ENCODE data around the gene ACTN4. TPM values are rescaled to one million over a fixed set of nuclear protein-coding genes. Genes with fewer than 3 reads are reported as not detected.

Gene ACTN4
- total RNA-seq, 1 donor from 2014 or later = 127 TPM

- peaks cover 25% of the 10 kb centered on the region for H3K79me2 ChIP-seq (ENCODE audit: low read depth)
- peaks cover 6% of the 10 kb centered on the region for H4K20me1 ChIP-seq (ENCODE audit: low read depth)
- H3K4me1 Mint-ChIP-seq = peaks cover 19% of the 10 kb centered on the region
- H3K4me2 ChIP-seq = peak within 1 kb of the TSS; percentile 85
- no peaks in the 10 kb centered on the region for H3K27me3 ChIP-seq
- DNase-seq (ENCODE audit: low spot score) = peak; percentile 20
- peak within 1 kb of the TSS; percentile 100 for H3K4me3 Mint-ChIP-seq
- peaks cover 10% of the 10 kb centered on the region for H3K4me1 ChIP-seq
- H3K27ac ChIP-seq = no peak within 1 kb of the TSS
- peaks cover 2% of the 10 kb centered on the region for H3K27me3 Mint-ChIP-seq (ENCODE audit: insufficient read depth, low read depth)
- peak within 1 kb of the TSS; percentile 48 for H3K9ac ChIP-seq
- peak within 1 kb of the TSS; percentile 50 for H3K27ac Mint-ChIP-seq
- peaks cover 5% of the 10 kb centered on the region for H3K36me3 ChIP-seq
- no peaks in the 10 kb centered on the region for H3K9me3 Mint-ChIP-seq
- peak within 1 kb of the TSS; percentile 76 for H3K4me3 ChIP-seq
- no peak for TF ChIP-seq EZH2 (IDR thresholded peaks at IDR 0.05)
- peak within 1 kb of the TSS; percentile 44 for H2AFZ ChIP-seq (replicated peaks)
- peaks cover 9% of the 10 kb centered on the region for H3K36me3 Mint-ChIP-seq
- H3F3A ChIP-seq (ENCODE audit: low read depth) = peaks cover 11% of the 10 kb centered on the region
- no peaks in the 10 kb centered on the region for H3K9me3 ChIP-seq (ENCODE audit: low read depth)
These were observed 29.5 kb upstream of the ACTN4 start, which contains the start of gene MAP4K1 for GRCh38 chr19:38617764-38618589. Gene MAP4K1 (minus strand): TSS chr19:38617953. CDS start chr19:38617895, 58 bp downstream.

DNA sequence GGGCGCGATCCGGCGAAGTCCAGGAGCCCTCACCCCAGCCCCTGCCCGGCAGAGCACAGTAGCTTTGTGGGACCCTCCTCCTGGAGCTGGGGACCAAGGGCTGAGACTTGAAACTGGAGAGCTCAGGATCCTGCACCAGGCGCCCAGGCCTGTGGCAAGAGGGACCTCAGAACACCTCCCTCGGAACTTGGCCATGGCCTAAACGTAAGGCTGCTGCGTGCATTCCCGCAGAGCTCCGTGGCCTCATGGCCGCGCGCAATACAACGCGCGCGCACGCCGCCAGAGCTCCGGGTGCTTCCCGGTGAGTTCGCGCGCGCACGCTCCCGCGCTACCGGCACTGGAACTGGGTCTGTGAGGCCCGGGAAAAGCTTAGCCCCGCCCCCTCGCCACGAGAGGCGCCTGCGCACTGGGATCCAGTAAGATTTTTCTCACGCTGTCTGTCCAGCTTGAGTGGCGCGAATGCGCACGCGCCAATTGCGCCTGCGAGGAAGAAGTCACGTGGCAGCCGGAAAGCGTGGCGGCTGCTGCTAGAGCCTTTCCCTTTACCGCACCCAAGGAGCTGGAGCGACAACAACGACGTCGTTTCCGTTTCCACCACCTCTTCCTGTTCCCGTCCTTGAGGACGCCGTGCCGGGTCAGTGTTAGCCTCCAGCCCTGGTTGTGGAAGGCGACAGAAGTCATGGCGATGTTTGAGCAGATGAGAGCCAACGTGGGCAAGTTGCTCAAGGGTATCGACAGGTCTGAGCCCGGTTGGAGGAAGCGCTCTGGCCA, 28.7 kb upstream of the ACTN4 start, which contains the start of gene EIF3K:
Gene EIF3K, plus strand, starts transcription at position 599 of the 771 bp plus-strand sequence. Its CDS starts 81 bp downstream, at position 680.
- no peaks in the 10 kb centered on the region for H3K27me3 ChIP-seq
- peak within 1 kb of the TSS; percentile 76 for H3K4me3 ChIP-seq
- Mint-ChIP-seq H3K4me1 (peaks cover 19% of the 10 kb centered on the region), H3K27me3 (ENCODE audit: insufficient read depth, low read depth) (peaks cover 2% of the 10 kb centered on the region), H3K9me3 (no peaks in the 10 kb centered on the region), H3K36me3 (peaks cover 11% of the 10 kb centered on the region), H3K27ac (peak within 1 kb of the TSS; percentile 90), H3K4me3 (peak within 1 kb of the TSS; percentile 100)
- H3K36me3 ChIP-seq = peaks cover 5% of the 10 kb centered on the region
- no peaks in the 10 kb centered on the region for H3K9me3 ChIP-seq (ENCODE audit: low read depth)
- peak within 1 kb of the TSS; percentile 90 for H3K9ac ChIP-seq
- H3F3A ChIP-seq (ENCODE audit: low read depth) = peaks cover 11% of the 10 kb centered on the region
- DNase-seq (ENCODE audit: low spot score) = peak; percentile 100
- H3K27ac ChIP-seq = no peak within 1 kb of the TSS
- H3K79me2 ChIP-seq (ENCODE audit: low read depth) = peaks cover 25% of the 10 kb centered on the region
- TF ChIP-seq, protein P1, sequence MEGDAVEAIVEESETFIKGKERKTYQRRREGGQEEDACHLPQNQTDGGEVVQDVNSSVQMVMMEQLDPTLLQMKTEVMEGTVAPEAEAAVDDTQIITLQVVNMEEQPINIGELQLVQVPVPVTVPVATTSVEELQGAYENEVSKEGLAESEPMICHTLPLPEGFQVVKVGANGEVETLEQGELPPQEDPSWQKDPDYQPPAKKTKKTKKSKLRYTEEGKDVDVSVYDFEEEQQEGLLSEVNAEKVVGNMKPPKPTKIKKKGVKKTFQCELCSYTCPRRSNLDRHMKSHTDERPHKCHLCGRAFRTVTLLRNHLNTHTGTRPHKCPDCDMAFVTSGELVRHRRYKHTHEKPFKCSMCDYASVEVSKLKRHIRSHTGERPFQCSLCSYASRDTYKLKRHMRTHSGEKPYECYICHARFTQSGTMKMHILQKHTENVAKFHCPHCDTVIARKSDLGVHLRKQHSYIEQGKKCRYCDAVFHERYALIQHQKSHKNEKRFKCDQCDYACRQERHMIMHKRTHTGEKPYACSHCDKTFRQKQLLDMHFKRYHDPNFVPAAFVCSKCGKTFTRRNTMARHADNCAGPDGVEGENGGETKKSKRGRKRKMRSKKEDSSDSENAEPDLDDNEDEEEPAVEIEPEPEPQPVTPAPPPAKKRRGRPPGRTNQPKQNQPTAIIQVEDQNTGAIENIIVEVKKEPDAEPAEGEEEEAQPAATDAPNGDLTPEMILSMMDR (IDR thresholded peaks at IDR 0.05) = no peak
- TF ChIP-seq EZH2phosphoT487 (IDR thresholded peaks at IDR 0.05) (no peak), EZH2 (IDR thresholded peaks at IDR 0.05) (no peak)
- peak within 1 kb of the TSS; percentile 85 for H3K4me2 ChIP-seq
- peaks cover 10% of the 10 kb centered on the region for H3K4me1 ChIP-seq
- H2AFZ ChIP-seq (replicated peaks) = peak within 1 kb of the TSS; percentile 44
- peaks cover 6% of the 10 kb centered on the region for H4K20me1 ChIP-seq (ENCODE audit: low read depth)

DNA sequence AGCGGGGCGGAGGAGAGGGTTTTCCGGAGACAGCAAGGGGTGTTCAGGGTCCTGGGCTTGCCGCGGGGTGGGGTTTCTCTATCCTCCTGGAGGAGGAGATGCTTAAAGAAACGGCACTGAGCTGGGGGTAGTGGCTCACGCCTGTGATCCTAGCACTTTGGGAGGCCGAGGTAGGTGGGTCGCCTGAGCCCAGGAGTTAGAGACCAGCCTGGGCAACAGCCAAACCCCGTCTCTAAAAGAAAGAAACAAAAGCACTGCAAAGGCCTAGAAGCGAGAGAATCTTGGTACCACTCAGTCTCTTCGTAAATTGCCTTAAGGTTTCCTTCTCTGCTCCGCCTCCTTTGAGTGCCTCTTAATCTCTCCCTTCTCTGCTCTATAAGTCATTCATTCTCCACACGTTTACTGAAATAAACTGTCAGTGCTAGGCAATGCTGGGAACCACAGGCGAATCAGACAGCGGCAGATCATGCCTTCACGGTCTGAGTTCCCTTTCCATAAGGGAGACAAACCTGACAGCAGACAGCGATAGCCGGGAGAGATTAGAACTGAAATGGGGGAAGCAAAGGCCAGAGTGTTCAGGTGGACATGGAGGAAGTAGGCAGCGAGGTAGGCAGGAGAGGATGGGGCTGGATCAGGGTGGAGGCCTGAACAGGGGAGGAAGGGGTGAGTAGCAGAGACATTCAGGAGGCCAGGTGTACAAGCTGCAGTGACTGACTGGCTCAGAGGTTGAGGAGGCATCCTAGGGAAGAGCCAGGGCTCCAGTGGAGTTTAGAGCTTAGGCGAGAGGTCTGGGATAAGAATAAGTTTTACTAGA, 27.9 kb upstream of the ACTN4 start:
- Histone ChIP-seq H3K4me3 (peak overlapping the region; percentile 76), H3F3A (ENCODE audit: low read depth) (peaks cover 11% of the 10 kb centered on the region), H3K79me2 (ENCODE audit: low read depth) (peaks cover 25% of the 10 kb centered on the region), H3K9ac (peak overlapping the region; percentile 90), H3K4me1 (peaks cover 10% of the 10 kb centered on the region), H3K36me3 (peaks cover 5% of the 10 kb centered on the region), H3K27me3 (no peaks in the 10 kb centered on the region), H3K9me3 (ENCODE audit: low read depth) (no peaks in the 10 kb centered on the region), H2AFZ (replicated peaks) (peak overlapping the region; percentile 35), H3K27ac (no peak overlapping the region), H4K20me1 (ENCODE audit: low read depth) (peaks cover 6% of the 10 kb centered on the region), H3K4me2 (peak overlapping the region; percentile 81)
- Mint-ChIP-seq H3K27ac (peak overlapping the region; percentile 90), H3K27me3 (ENCODE audit: insufficient read depth, low read depth) (peaks cover 2% of the 10 kb centered on the region), H3K36me3 (peaks cover 11% of the 10 kb centered on the region), H3K4me1 (peaks cover 19% of the 10 kb centered on the region), H3K9me3 (no peaks in the 10 kb centered on the region), H3K4me3 (peak overlapping the region; percentile 100)
- DNase-seq (ENCODE audit: low spot score) = no peak
- TF ChIP-seq EZH2phosphoT487 (IDR thresholded peaks at IDR 0.05) (no peak), EZH2 (IDR thresholded peaks at IDR 0.05) (no peak)
- TF ChIP-seq, protein P1 (IDR thresholded peaks at IDR 0.05) = no peak

Measured in neural progenitor cell (in vitro differentiated cells).